ENCODE measurements around the gene RAB28. TPM values are rescaled to one million over a fixed set of nuclear protein-coding genes. Genes with fewer than 3 reads are reported as not detected.

The RAB28 gene
- total RNA-seq (2022; extraction: Qiagen RNA extraction) = 8.4 to 10.6 TPM (median 9.0 TPM) in 5 replicates

DNA sequence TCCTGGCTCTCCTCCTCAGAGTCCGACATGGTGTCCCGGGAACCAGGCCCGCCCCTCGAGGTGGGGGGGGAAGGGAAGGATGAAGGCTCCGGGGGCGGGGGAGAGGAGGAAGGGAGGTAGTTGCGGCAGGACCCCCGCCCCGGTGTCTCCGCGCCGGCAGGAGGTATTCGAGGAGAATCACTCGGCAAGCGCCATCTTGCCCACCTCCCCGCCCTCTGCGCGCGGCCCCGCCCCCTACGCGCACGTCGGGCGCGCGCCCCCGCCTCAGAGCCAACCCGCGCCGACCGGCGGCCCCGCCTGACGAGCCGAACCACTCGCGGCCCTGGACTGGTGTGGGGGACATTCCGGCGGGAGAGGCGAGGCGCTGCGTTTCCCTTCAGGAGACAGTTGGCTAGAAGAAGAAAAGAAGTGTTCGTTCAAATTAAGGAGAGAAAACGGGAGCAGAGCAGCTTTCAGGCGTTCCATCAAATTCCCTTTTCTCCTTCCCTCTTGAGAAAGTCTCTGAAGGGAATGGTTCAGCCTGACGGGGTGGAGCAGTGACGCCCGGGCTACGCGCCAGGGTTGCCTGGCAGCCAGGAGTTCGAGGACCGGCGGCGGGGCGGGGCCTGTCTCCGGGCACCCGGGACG, at the start of gene RAB28:
Gene RAB28 (minus strand): TSS at position 219 of the 627 bp plus-strand sequence.

Other genes with a start within 250 kb of the RAB28 start
- gene NKX3-2, start 60.2 kb upstream of the RAB28 start, total RNA-seq (2022; extraction: Qiagen RNA extraction) = 0.07 to 0.16 TPM (median 0.09 TPM) in 5 replicates
- 15.2 to 24.1 TPM (median 17.5 TPM) in 5 replicates for gene BOD1L1, start 143.4 kb upstream of the RAB28 start, total RNA-seq (2022; extraction: Qiagen RNA extraction)